GM21526 (cell line): ENCODE measurements around the gene HEPHL1.

ENCODE experiments used
- ATAC-seq: cut with Tn5 transposase; IDR thresholded peaks from one replicate; pipeline ENCODE4 v1.9.1; 2021; ENCODE audit warnings: moderate library complexity; ENCODE audit not compliant: unreplicated experiment, low FRiP score

HEPHL1 gene

GRCh38 chr11:94128746-94129511, 107.8 kb downstream of the HEPHL1 start, which contains the start of gene PANX1:
PANX1 (plus strand) TSS chr11:94128841; CDS start chr11:94129313, 472 bp downstream.
- ATAC-seq: peak; percentile 88

DNA sequence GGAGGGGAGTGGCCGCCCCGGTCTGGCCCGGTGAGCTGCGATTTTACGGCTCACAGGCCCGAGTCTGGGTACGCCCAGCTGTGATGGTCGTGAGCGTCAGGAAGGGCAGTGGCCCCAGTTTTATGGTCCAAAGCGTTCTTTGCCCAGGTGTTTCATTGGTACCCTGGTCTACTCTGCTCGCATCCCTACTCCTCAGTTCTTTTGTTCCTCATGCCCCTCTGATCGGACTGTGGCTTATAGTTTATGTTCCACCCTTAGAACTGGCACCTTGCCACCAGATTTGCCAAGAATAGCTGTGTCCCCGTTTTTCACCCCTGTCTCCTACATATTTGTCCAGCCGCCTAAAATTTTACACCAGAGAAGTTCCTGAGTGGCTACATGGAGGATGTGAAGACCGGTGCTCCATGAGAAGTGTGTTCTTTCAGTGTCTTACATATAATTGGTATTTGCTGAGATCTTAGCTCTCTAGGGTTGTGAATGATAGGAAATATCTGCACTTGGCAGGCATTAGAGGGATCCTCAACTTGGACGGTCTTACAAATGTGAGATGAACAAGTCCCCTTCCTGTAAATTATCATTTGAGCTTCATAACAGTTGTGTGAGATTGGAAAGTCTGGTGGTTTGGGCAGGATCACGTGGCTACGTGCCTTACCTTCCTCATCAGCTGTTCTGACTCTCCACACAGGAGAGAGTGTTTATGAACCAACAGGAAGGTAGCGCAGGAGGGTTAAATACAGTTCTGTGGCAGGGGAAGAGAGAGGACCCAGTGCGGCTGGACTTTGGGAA, 108.6 kb downstream of the HEPHL1 start:
- no peak for ATAC-seq

- no peak for ATAC-seq
Measured at GRCh38 chr11:94130298-94131046, 109.3 kb downstream of the HEPHL1 start.

GRCh38 chr11:94131047-94131717, 110.0 kb downstream of the HEPHL1 start:
- ATAC-seq: no peak

- no peak for ATAC-seq
Measured at GRCh38 chr11:94131718-94132115, 110.6 kb downstream of the HEPHL1 start.

- ATAC-seq: no peak
Measured at GRCh38 chr11:94132152-94132558, 111.0 kb downstream of the HEPHL1 start.

GRCh38 chr11:94132823-94133408, 111.8 kb downstream of the HEPHL1 start:
- no peak for ATAC-seq

- no peak for ATAC-seq
Measured at GRCh38 chr11:94133752-94134151, 112.6 kb downstream of the HEPHL1 start.

DNA sequence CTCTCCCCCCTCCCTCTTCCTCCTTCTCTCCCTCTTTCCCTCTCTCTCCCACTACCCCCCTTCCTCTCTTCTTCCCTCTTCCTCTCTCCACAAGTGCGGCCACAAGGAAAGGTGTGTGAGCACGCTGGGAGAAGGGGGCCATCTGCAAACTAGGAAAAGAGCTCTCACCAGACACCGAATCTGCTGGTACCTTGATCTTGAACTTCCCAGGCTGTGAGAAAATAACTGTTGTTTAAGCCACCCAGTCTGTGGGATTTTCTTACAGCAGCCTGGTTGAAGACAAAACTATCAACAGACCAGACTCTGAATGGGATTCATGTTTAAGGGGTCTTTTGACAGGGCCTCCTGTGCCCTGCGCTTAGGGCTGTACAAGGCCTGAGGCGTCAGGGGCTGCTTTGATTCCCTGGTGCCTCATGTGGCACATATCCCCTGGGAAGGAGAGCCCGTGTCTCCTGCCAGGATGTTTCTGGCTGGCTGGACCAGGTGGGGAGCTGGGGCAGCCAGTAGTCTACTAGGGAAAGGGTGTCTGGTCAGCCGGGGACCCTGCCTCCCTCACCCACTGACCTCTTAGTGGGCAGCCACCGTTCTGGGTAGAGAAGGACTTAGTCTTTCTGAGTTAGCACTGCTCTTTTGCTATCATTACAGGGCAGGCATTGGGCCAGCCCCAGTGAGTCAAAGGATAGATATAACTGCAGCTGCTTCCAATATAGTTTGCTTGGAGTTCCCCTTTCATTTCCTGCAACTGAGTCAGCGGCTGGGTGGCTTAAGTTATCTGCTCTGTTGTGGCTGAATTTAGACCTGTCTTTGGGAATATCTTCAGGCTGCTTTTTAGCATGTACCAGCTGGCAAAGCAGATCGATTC, 113.7 kb downstream of the HEPHL1 start:
- ATAC-seq: no peak

GRCh38 chr11:94139416-94139815, 118.3 kb downstream of the HEPHL1 start:
- ATAC-seq: no peak

- ATAC-seq: no peak
Measured at GRCh38 chr11:94140154-94140655, 119.1 kb downstream of the HEPHL1 start.

DNA sequence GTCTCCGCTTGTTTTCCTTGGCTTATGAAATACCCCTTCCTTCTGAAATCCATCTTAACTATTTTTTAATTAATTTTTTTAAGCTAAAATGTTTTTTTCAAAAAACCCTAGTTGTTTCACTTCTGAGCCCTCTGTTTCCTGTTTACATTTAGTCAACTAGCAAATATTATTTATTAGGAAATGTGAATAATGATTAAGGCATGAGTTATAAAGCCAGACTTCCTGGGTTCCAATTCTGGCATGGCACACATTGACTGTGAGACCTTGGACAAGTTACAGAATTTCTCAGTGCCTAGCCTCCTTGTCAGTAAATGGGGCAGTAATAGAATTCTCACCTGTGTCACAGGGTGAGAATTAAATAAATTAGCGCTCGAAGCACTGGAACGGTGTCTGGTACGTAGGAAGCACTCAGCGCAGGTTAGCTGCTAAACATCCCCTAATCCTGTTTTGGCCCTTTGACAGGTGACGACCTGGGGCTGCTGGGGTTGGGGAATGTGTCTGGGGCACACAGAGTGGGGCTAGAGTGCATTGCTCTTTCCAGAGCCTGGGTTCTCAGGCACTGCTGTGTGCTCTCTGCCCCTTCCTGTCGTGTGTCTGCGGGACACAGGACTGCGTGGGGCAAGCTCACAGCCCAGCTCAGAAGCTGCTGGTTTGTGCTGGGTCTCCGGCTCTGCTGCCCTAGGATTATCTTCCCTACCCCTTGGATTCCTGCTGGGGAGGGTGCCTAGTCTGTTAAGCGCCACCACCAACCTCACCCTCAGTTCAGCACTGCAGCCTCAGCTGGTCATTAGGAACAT, 120.6 kb downstream of the HEPHL1 start:
- no peak for ATAC-seq

- no peak for ATAC-seq
Measured at GRCh38 chr11:94142308-94143281, 121.4 kb downstream of the HEPHL1 start.

- no peak for ATAC-seq
Measured at GRCh38 chr11:94144216-94144615, 123.1 kb downstream of the HEPHL1 start.

DNA sequence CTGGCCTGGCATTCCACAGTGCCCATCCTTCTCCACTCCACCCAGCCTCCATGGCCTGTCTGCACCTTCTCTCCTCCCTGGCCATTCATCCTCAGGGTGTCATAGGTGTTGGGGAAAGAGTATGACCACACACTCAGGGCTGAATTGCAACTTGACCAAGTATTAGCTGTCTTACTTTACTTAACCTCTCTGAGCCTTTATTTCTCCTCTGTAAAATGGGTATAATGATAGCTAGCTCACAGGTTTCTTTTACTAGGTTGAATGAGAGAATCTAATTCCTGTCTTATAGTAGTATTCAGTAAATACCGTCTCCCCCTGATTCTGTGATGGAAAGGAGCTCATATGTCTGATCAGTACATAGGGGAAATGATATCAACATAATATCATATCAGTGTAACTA, 123.5 kb downstream of the HEPHL1 start:
- no peak for ATAC-seq

GRCh38 chr11:94145431-94145830, 124.3 kb downstream of the HEPHL1 start:
- no peak for ATAC-seq

GRCh38 chr11:94145916-94146315, 124.8 kb downstream of the HEPHL1 start:
- no peak for ATAC-seq
